Measurements from ENCODE around the gene OLFM4. TPM values are rescaled to one million over a fixed set of nuclear protein-coding genes. Genes with fewer than 3 reads are reported as not detected.

Gene OLFM4
- total and polyA plus RNA-seq, 10 of the 15 experiments (the other 5 are each of a cell fraction or from before 2014, with no cell fraction given): 0.03 to 0.27 (median 0.11) TPM; not detected in 6

- no peak for TF ChIP-seq USF1 (IDR thresholded peaks at IDR 0.05; ENCODE audit: borderline replicate concordance, extremely low read length, insufficient read depth, low read depth, low read length)
- TF ChIP-seq NFYB (IDR thresholded peaks at IDR 0.05; ENCODE audit: insufficient read depth, low read depth, low read length): no peak
- TF ChIP-seq E4F1 (IDR thresholded peaks at IDR 0.05; ENCODE audit: borderline replicate concordance, partially characterized antibody): no peak
- TF ChIP-seq SMAD1 (IDR thresholded peaks at IDR 0.05; ENCODE audit: low read depth, partially characterized antibody): no peak
- no peak for TF ChIP-seq IRF5 (IDR thresholded peaks at IDR 0.05; ENCODE audit: borderline replicate concordance)
- TF ChIP-seq DPF2 (IDR thresholded peaks at IDR 0.05): no peak
- TF ChIP-seq IKZF1 (conservative IDR thresholded peaks at IDR 0.05): no peak
- TF ChIP-seq RELB (IDR thresholded peaks at IDR 0.05; ENCODE audit: low read depth): no peak
Measured at GRCh38 chr13:53010374-53011105, 18.1 kb upstream of the OLFM4 start (continued).

Measured in GM12878 (cell line).